H1 (cell line): Measurements from ENCODE around the gene LPAR6. TPM values are rescaled to one million over a fixed set of nuclear protein-coding genes. Genes with fewer than 3 reads are reported as not detected.

Experiments
- CTCF ChIA-PET: fragments of 300-600 bp; sonication (Branson Sonifier 250); formaldehyde crosslinking; loops from one replicate; lab custom pipeline; 2021; ENCODE audit not compliant: partially characterized antibody; lab: Charles Lee
- POLR2A ChIA-PET: fragments of 300-600 bp; sonication (Branson Sonifier 250); formaldehyde crosslinking; loops from one replicate; lab custom pipeline; 2021; ENCODE audit warnings: inconsistent platforms; ENCODE audit not compliant: partially characterized antibody; lab: Charles Lee
- DNase-seq, 2 experiments: peaks; one replicate each; pipeline versions ENCODE4 v3.0.0 to v3.0.0-alpha.2; 2010 to 2022; ENCODE audit warnings: low spot score in 2 of 2, low read depth in 1 of 2, mixed read lengths in 1 of 2
- FAIRE-seq: peaks from 2 replicates; lab custom pipeline; 2011; peaks lifted over from hg19 to GRCh38; lab: Jason Lieb, UNC
- H2AFZ ChIP-seq: 2 replicates; pipeline ENCODE4 v1.8.1; 2012; ENCODE audit warnings: low read length, inconsistent platforms
- H2AK5ac ChIP-seq: 2 replicates; pipeline ENCODE4 v1.6.1; 2013; ENCODE audit warnings: low read depth, low read length
- H2BK120ac ChIP-seq: replicated peaks from 2 replicates; pipeline ENCODE3; 2013; ENCODE audit warnings: low read depth, low read length, inconsistent platforms
- H2BK12ac ChIP-seq: 2 replicates; pipeline ENCODE4 v1.6.1; 2013; ENCODE audit warnings: low read depth, low read length
- H2BK15ac ChIP-seq: 2 replicates; pipeline ENCODE4 v1.6.1; 2013; ENCODE audit warnings: low read length
- H2BK20ac ChIP-seq: 2 replicates; pipeline ENCODE4 v1.6.1; 2013; ENCODE audit warnings: low read length
- H2BK5ac ChIP-seq: 2 replicates; pipeline ENCODE4 v1.6.1; 2013; ENCODE audit warnings: low read depth, low read length
- H3K14ac ChIP-seq: 2 replicates; pipeline ENCODE4 v1.6.1; 2013; ENCODE audit warnings: inconsistent platforms; ENCODE audit not compliant: insufficient read length
- H3K18ac ChIP-seq: 2 replicates; pipeline ENCODE4 v1.6.1; 2013; ENCODE audit warnings: low read length; ENCODE audit errors: extremely low read depth
- H3K23ac ChIP-seq: 2 replicates; pipeline ENCODE4 v1.6.1; 2013; ENCODE audit warnings: inconsistent platforms; ENCODE audit not compliant: insufficient read length
- H3K23me2 ChIP-seq: 2 replicates; pipeline ENCODE4 v1.6.1; 2013; ENCODE audit warnings: low read depth, low read length
- H3K27ac ChIP-seq: 2 replicates; pipeline ENCODE4 v1.6.1; 2011; ENCODE audit warnings: low read depth, low read length, inconsistent platforms
- H3K27me3 ChIP-seq, 4 experiments: replicated peaks in 1 of 4; 1 replicate in 1 of 4; 2 replicates in 3 of 4; pipeline versions ENCODE4 v1.6.1 to v1.8.1; 2011 to 2013; ENCODE audit warnings: low read length in 3 of 4, mild to moderate bottlenecking in 3 of 4, inconsistent platforms in 2 of 4, mixed read lengths in 2 of 4, moderate library complexity in 1 of 4; ENCODE audit not compliant: control insufficient read depth in 3 of 4, insufficient read depth in 3 of 4; ENCODE audit errors: extremely low read depth in 1 of 4
- H3K36me3 ChIP-seq, 4 experiments: 2 replicates each; pipeline versions ENCODE4 v1.6.1 to v1.8.1; 2011 to 2013; ENCODE audit warnings: mild to moderate bottlenecking in 4 of 4, low read length in 3 of 4, moderate library complexity in 2 of 4, control low read depth in 1 of 4, inconsistent platforms in 1 of 4; ENCODE audit not compliant: insufficient read depth in 4 of 4, control insufficient read depth in 2 of 4
- H3K4ac ChIP-seq: replicated peaks from 2 replicates; pipeline ENCODE3; 2013; ENCODE audit warnings: low read length, low read depth, mixed read lengths, inconsistent platforms; ENCODE audit not compliant: insufficient read length
- H3K4me1 ChIP-seq, 4 experiments: replicated peaks in 1 of 4; 1 replicate in 1 of 4; 2 replicates in 3 of 4; pipeline versions ENCODE4 v1.6.1 to v1.8.1; 2011 to 2013; ENCODE audit warnings: low read length in 3 of 4, inconsistent platforms in 2 of 4, mixed read lengths in 1 of 4; ENCODE audit not compliant: insufficient read depth in 4 of 4, control insufficient read depth in 3 of 4
- H3K4me2 ChIP-seq, 2 experiments: 2 replicates each; pipeline versions ENCODE4 v1.6.1 to v1.8.1; 2011 to 2013; ENCODE audit warnings: low read depth in 2 of 2, low read length in 2 of 2, control low read depth in 1 of 2, inconsistent platforms in 1 of 2, mild to moderate bottlenecking in 1 of 2; ENCODE audit not compliant: insufficient read depth in 1 of 2
- H3K4me3 ChIP-seq, 4 experiments: fragments of 200-600, 300-600 bp in 1 of 4; sonication (generic), shearing (Covaris generic), sonication (Bioruptor Twin) in 1 of 4; 2 replicates each; pipeline versions ENCODE4 v1.5.1 to v1.8.1; 2011 to 2016; ENCODE audit warnings: low read length in 4 of 4, low read depth in 3 of 4, control low read depth in 2 of 4, inconsistent platforms in 2 of 4, mild to moderate bottlenecking in 2 of 4, mixed read lengths in 1 of 4, moderate library complexity in 1 of 4; ENCODE audit not compliant: insufficient read depth in 2 of 4; ENCODE audit errors: extremely low read depth in 1 of 4
- H3K56ac ChIP-seq: replicated peaks from 2 replicates; pipeline ENCODE3; 2013; ENCODE audit warnings: low read depth, mild to moderate bottlenecking, mixed read lengths, low read length, inconsistent platforms; ENCODE audit not compliant: insufficient read length
- H3K79me1 ChIP-seq: 2 replicates; pipeline ENCODE4 v1.6.1; 2013; ENCODE audit warnings: low read depth, low read length, control low read depth
- H3K79me2 ChIP-seq, 2 experiments: 2 replicates each; pipeline versions ENCODE4 v1.6.1 to v1.8.1; 2012 to 2013; ENCODE audit warnings: low read length in 2 of 2, mild to moderate bottlenecking in 2 of 2, inconsistent platforms in 1 of 2; ENCODE audit not compliant: insufficient read depth in 2 of 2, control insufficient read depth in 1 of 2
- H3K9ac ChIP-seq, 4 experiments: replicated peaks in 1 of 4; 1 replicate in 1 of 4; 2 replicates in 3 of 4; pipeline versions ENCODE4 v1.6.1 to v1.8.1; 2011 to 2013; ENCODE audit warnings: low read depth in 3 of 4, low read length in 3 of 4, control low read depth in 2 of 4, mild to moderate bottlenecking in 2 of 4, moderate library complexity in 2 of 4, inconsistent platforms in 1 of 4; ENCODE audit errors: extremely low read depth in 1 of 4
- H3K9me3 ChIP-seq, 2 experiments: 2 replicates each; pipeline versions ENCODE4 v1.6.1 to v1.8.1; 2012 to 2013; ENCODE audit warnings: mild to moderate bottlenecking in 2 of 2, moderate library complexity in 2 of 2, control low read depth in 1 of 2, inconsistent platforms in 1 of 2, low read depth in 1 of 2, low read length in 1 of 2, mixed read lengths in 1 of 2; ENCODE audit not compliant: insufficient read depth in 2 of 2
- H4K20me1 ChIP-seq, 2 experiments: replicated peaks in 1 of 2; 2 replicates each; pipeline versions ENCODE3 to v1.8.1; 2011 to 2013; ENCODE audit warnings: inconsistent platforms in 2 of 2, low read length in 2 of 2, mild to moderate bottlenecking in 1 of 2; ENCODE audit not compliant: insufficient read depth in 2 of 2, control insufficient read depth in 1 of 2
- H4K5ac ChIP-seq: 2 replicates; pipeline ENCODE4 v1.6.1; 2013; ENCODE audit warnings: low read length, low read depth, mixed read lengths, inconsistent platforms; ENCODE audit not compliant: insufficient read length
- H4K8ac ChIP-seq: 2 replicates; pipeline ENCODE4 v1.8.0; 2013; ENCODE audit warnings: mild to moderate bottlenecking, moderate library complexity, low read length, inconsistent platforms; ENCODE audit not compliant: insufficient read depth; ENCODE audit errors: extremely low read depth
- H4K91ac ChIP-seq: replicated peaks from 2 replicates; pipeline ENCODE3; 2013; ENCODE audit warnings: low read length, mixed read lengths, inconsistent platforms; ENCODE audit not compliant: insufficient read length
- BRCA1 ChIP-seq: IDR thresholded peaks from 2 replicates; pipeline ENCODE4 v1.6.1; 2012; ENCODE audit warnings: low read depth, low read length, improper control_type of control experiment
- CHD1 ChIP-seq: IDR thresholded peaks from 2 replicates; pipeline ENCODE4 v1.6.1; 2012; ENCODE audit warnings: low read depth, low read length, improper control_type of control experiment
- GABPA ChIP-seq: IDR thresholded peaks from 2 replicates; pipeline ENCODE4 v1.6.1; 2011; ENCODE audit warnings: mild to moderate bottlenecking, low read length, moderate library complexity, borderline replicate concordance; ENCODE audit not compliant: insufficient read depth
- JUN ChIP-seq: IDR thresholded peaks from 2 replicates; pipeline ENCODE4 v1.6.1; 2011; ENCODE audit warnings: low read depth, mild to moderate bottlenecking, improper control_type of control experiment, low read length
- MAFK ChIP-seq: IDR thresholded peaks from 2 replicates; pipeline ENCODE4 v1.6.1; 2012; ENCODE audit warnings: low read depth, mild to moderate bottlenecking, improper control_type of control experiment, low read length
- RNF2 ChIP-seq: fragments of 200-900, 300-1000 bp; sonication (generic); IDR thresholded peaks from 2 replicates; pipeline ENCODE4 v1.7.1; 2016; ENCODE audit warnings: borderline replicate concordance, low read depth, mild to moderate bottlenecking, antibody characterized with exemption, low read length; ENCODE audit not compliant: poor library complexity, severe bottlenecking; ENCODE audit errors: missing control alignments
- SIX5 ChIP-seq: IDR thresholded peaks from 2 replicates; pipeline ENCODE4 v1.6.1; 2011; ENCODE audit warnings: mild to moderate bottlenecking, low read depth, low read length
- SP2 ChIP-seq: IDR thresholded peaks from 2 replicates; pipeline ENCODE4 v1.6.1; 2012; ENCODE audit warnings: mild to moderate bottlenecking, low read length, inconsistent platforms
- SP4 ChIP-seq: IDR thresholded peaks from 2 replicates; pipeline ENCODE4 v1.6.1; 2012; ENCODE audit warnings: low read length, inconsistent platforms
- SRF ChIP-seq: IDR thresholded peaks from 2 replicates; pipeline ENCODE4 v1.6.1; 2011; ENCODE audit warnings: mild to moderate bottlenecking, low read depth, low read length, moderate library complexity
- WGBS, 2 experiments: shearing (Covaris generic) in 1 of 2; methylation state at CpG; one replicate each; pipeline versions ENCODE4 v1.1.6 to v1.1.7; 2013 to 2015; ENCODE audit warnings: low lambda C conversion rate in 2 of 2, mixed read lengths in 2 of 2, inconsistent platforms in 1 of 2, low coverage in 1 of 2, missing lambda C conversion rate in 1 of 2; ENCODE audit not compliant: insufficient replicate concordance in 2 of 2, insufficient coverage in 1 of 2, insufficient read length in 1 of 2; ENCODE audit errors: extremely low coverage in 1 of 2, missing lambda C conversion rate in 1 of 2; 5-methylcytosine and 5-hydroxymethylcytosine counted together
- polyA plus RNA-seq, 7 experiments: library from polyadenylated mRNA; depleted of rRNA in 3 of 7; stranded (reverse) in 5 of 7; unstranded in 2 of 7; fragments of >200 nt in 5 of 7; fragments of 200-250 nt in 2 of 7; gene quantifications; 1 replicate in 5 of 7; 2 replicates in 1 of 7; 4 replicates in 1 of 7; pipeline versions ENCODE4 v1.2.1 to v1.2.3, GENCODE V29; 2011 to 2013; ENCODE audit warnings: missing spikeins in 2 of 7, mixed read lengths in 2 of 7
- total RNA-seq: library from RNA; stranded (reverse); fragmentation: NEBNext Ultra II Directional; extraction: Animal tissue kit (Norgen Biotek cat#: 25700); gene quantifications from 2 replicates; pipeline ENCODE4 v1.2.1, GENCODE V29; 2021
- TF ChIP-seq, protein P1 (sequence below), 3 experiments: IDR thresholded peaks; 1 replicate in 2 of 3; 2 replicates in 1 of 3; pipeline versions ENCODE4 v1.5.1 to v1.6.1; 2011; ENCODE audit warnings: low read length in 3 of 3, mild to moderate bottlenecking in 3 of 3, inconsistent platforms in 2 of 3, low read depth in 1 of 3, moderate library complexity in 1 of 3; ENCODE audit not compliant: insufficient read depth in 1 of 3; ENCODE audit errors: control extremely low read depth in 1 of 3

The LPAR6 gene
- total and polyA plus RNA-seq, 2 of the 8 experiments (the other 6 are each of a cell fraction or from before 2014, with no cell fraction given): 0.50 to 0.97 TPM

DNA sequence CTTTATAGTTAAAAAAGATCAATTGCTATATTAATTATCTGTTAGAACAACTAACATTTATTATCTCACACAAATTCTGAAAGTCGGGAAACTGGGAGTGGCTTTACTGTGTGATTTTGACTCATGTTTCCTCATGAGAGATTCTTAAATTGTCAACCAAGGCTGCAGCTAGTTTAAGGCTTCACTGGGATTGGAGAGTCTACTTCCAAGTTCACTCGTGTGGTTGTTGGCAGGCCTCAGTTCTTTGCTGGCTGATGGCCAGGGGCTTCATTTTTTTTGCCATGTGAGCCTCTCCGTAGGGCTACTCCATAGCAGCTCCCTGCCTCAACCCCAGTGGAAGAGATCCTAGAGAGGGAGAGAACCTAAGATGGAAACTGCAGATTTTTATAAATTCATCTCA lies 24.5 kb upstream of the LPAR6 start:
- Histone ChIP-seq H3K79me1 (no peaks in the 10 kb centered on the region), H2AK5ac (no peak overlapping the region), H4K8ac (no peak overlapping the region), H3K14ac (no peak overlapping the region), H2BK5ac (no peak overlapping the region), H3K23ac (no peak overlapping the region), H3K56ac (no peak overlapping the region), H3K79me2 (no peaks in the 10 kb centered on the region), H3K4me3 (no peak overlapping the region), H2BK20ac (no peak overlapping the region), H4K20me1 (no peaks in the 10 kb centered on the region), H2BK15ac (no peak overlapping the region), H2AFZ (no peak overlapping the region), H3K18ac (no peak overlapping the region), H2BK12ac (no peak overlapping the region), H3K4ac (no peak overlapping the region), H3K27ac (no peak overlapping the region), H4K5ac (no peak overlapping the region), H3K4me1 (no peaks in the 10 kb centered on the region), H2BK120ac (no peak overlapping the region), H4K91ac (no peak overlapping the region), H3K4me2 (no peak overlapping the region), H3K23me2 (no peaks in the 10 kb centered on the region), H3K9me3 (no peaks in the 10 kb centered on the region), H3K36me3 (no peaks in the 10 kb centered on the region), H3K9ac (no peak overlapping the region), H3K27me3 (no peaks in the 10 kb centered on the region)
- TF ChIP-seq, protein P1, sequence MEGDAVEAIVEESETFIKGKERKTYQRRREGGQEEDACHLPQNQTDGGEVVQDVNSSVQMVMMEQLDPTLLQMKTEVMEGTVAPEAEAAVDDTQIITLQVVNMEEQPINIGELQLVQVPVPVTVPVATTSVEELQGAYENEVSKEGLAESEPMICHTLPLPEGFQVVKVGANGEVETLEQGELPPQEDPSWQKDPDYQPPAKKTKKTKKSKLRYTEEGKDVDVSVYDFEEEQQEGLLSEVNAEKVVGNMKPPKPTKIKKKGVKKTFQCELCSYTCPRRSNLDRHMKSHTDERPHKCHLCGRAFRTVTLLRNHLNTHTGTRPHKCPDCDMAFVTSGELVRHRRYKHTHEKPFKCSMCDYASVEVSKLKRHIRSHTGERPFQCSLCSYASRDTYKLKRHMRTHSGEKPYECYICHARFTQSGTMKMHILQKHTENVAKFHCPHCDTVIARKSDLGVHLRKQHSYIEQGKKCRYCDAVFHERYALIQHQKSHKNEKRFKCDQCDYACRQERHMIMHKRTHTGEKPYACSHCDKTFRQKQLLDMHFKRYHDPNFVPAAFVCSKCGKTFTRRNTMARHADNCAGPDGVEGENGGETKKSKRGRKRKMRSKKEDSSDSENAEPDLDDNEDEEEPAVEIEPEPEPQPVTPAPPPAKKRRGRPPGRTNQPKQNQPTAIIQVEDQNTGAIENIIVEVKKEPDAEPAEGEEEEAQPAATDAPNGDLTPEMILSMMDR (IDR thresholded peaks at IDR 0.05; ENCODE audit: control extremely low read depth in 1 of 3, insufficient read depth in 1 of 3, low read depth in 1 of 3, low read length in 3 of 3): no peak
- TF ChIP-seq SIX5 (no peak), JUN (no peak), CHD1 (no peak), SRF (no peak), GABPA (no peak), RNF2 (no peak), MAFK (no peak), SP2 (no peak), BRCA1 (no peak), SP4 (no peak)
- POLR2A ChIA-PET: no interaction called here
- FAIRE-seq (no peak), DNase-seq (no peak)
- CTCF ChIA-PET: interaction anchor here (1.0 kb wide), 1 partner anchor 143 kb away, joined by 3 read pairs; no protein-coding TSS in a partner anchor
- WGBS, 2 experiments: 88% methylated on average over 3 of the region's 3 CpGs; no CpG with 5 or more reads in 1 of the 2 experiments
